Hippocampal formation (tissue), 2 donors: ENCODE data around the gene AKR1B15.
A peak's percentile ranks its signal among the peaks of the same experiment; 100 is the strongest.
"Not testable (repeated sequence)": the region's sequence is repeated elsewhere in the genome, so short reads cannot be mapped to it uniquely, and the experiment has no call there.

Experiments
- DNase-seq, 2 donors: peaks; one replicate each; lab custom pipeline; 2025; lab: John Stamatoyannopoulos, UW

The AKR1B15 gene

GRCh38 chr7:134563398-134563749 is 14.5 kb downstream of the AKR1B15 start:
- not testable (repeated sequence) for DNase-seq

- DNase-seq, result no peak
Measured at GRCh38 chr7:134565643-134566136, 16.8 kb downstream of the AKR1B15 start.

GRCh38 chr7:134567368-134567767 is 18.5 kb downstream of the AKR1B15 start:
- no peak for DNase-seq

- not testable (repeated sequence) for DNase-seq
Measured at GRCh38 chr7:134569962-134570361, 21.1 kb downstream of the AKR1B15 start.

- DNase-seq, result no peak
Measured at GRCh38 chr7:134571101-134571500, 22.2 kb downstream of the AKR1B15 start.

- DNase-seq, result no peak
Measured at GRCh38 chr7:134571746-134572461, 23.0 kb downstream of the AKR1B15 start.

- no peak for DNase-seq
Measured at GRCh38 chr7:134574322-134574721, 25.4 kb downstream of the AKR1B15 start.

- DNase-seq, result no peak
Measured at GRCh38 chr7:134584290-134584689, 35.4 kb downstream of the AKR1B15 start.

GRCh38 chr7:134585897-134586296 is 37.0 kb downstream of the AKR1B15 start:
- DNase-seq, result no peak

GRCh38 chr7:134587750-134588149 is 38.8 kb downstream of the AKR1B15 start:
- no peak for DNase-seq

- DNase-seq, result no peak
Measured at GRCh38 chr7:134589491-134589941, 40.6 kb downstream of the AKR1B15 start.

GRCh38 chr7:134593530-134594392 is 44.9 kb downstream of the AKR1B15 start:
- DNase-seq, result peak; percentile 82 to 88

GRCh38 chr7:134594877-134595276 is 46.0 kb downstream of the AKR1B15 start:
- no peak for DNase-seq

GRCh38 chr7:134599371-134599770 is 50.5 kb downstream of the AKR1B15 start:
- DNase-seq, result peak; percentile 55

GRCh38 chr7:134601459-134601858 is 52.5 kb downstream of the AKR1B15 start:
- DNase-seq, result no peak

- DNase-seq, result no peak
Measured at GRCh38 chr7:134602881-134603451, 54.1 kb downstream of the AKR1B15 start.

- DNase-seq, result peak; percentile 52 to 59
Measured at GRCh38 chr7:134605978-134606923, 57.3 kb downstream of the AKR1B15 start.

- no peak for DNase-seq
Measured at GRCh38 chr7:134611611-134612151, 62.8 kb downstream of the AKR1B15 start.

- DNase-seq, result no peak
Measured at GRCh38 chr7:134612197-134612596, 63.3 kb downstream of the AKR1B15 start.

GRCh38 chr7:134613623-134614347 is 64.9 kb downstream of the AKR1B15 start:
- no peak for DNase-seq
